ENCODE results near the gene RALGAPA2. TPM values are rescaled to one million over a fixed set of nuclear protein-coding genes. Genes with fewer than 3 reads are reported as not detected.

The RALGAPA2 gene
- total RNA-seq (2021), result 18.2 to 20.6 TPM (median 18.6 TPM) in 3 replicates
- Bru-seq, nascent RNA, result percentile 76 among the genes with signal in this experiment
- long read RNA-seq, experiment 1, full-length matches to known transcripts, result 12 of 58 reads
- long read RNA-seq, experiment 1, partial matches to known transcripts, result 16 of 58 reads
- long read RNA-seq, experiment 1, other reads (novel, unspliced or antisense), result 30 of 58 reads
- long read RNA-seq, experiment 2, partial matches to known transcripts, result 5 of 18 reads
- long read RNA-seq, experiment 2, other reads (novel, unspliced or antisense), result 13 of 18 reads
- long read RNA-seq, experiment 3, result 0 reads

DNA sequence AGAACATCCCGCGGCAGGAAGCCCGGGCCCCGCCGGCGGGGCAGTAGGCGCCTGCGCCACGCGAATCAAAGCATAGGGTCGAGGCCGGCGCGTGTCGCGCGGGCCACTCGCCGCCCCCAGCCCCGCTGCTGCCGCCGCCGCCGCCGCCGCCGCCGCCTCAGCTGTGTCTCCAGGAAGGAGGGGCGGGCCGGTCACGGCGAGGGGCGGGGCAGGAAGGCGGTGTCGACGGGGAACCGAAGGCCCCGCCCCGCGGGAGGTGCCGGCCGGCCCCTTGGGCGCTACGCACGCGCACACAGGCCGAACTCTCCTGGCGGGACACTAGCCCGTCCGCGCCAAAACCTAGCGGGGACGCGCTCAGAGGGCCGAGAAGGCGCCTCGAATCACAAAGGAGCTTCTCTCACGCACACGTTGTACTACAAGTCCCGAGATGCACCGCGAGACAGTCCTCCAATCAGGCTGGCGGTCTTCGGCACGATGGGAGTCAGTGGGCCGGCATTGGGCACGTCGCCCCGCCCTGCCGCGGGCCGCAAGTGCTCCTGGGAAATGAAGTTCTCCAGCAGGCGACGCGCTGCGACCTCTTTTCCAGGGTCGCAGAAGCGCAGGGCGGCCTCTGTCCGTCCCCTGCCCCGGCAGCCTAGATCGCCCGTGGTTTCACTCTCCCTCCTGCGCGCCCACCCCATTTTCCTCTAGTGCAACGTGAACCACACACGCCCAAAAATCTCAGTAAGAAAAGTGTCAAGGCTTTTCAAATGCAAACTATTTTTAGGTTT, at the start of gene RALGAPA2:
RALGAPA2 (minus strand) TSS at position 171 of the 770 bp plus-strand sequence; CDS start at position 7, 164 bp downstream.
- POLR2A ChIA-PET, result interaction anchor here (0.6 to 1.4 kb wide), 3 partner anchors 31 to 172 kb away, joined by 3 to 5 read pairs (median 3); no protein-coding TSS in a partner anchor
- CTCF ChIA-PET, result interaction anchor here (1.0 to 1.6 kb wide), 5 partner anchors 15 to 336 kb away, joined by 3 to 8 read pairs (median 3); no protein-coding TSS in a partner anchor
- H3K4me3 Mint-ChIP-seq, result peak within 1 kb of the TSS; percentile 86
- TF ChIP-seq NFYB (CRISPR knock-in tag; conservative IDR thresholded peaks at IDR 0.05; ENCODE audit: low read depth), result peak; percentile 77
- TF ChIP-seq ZNF416 (CRISPR knock-in tag; IDR thresholded peaks at IDR 0.05), result no peak
- TF ChIP-seq, protein P1, sequence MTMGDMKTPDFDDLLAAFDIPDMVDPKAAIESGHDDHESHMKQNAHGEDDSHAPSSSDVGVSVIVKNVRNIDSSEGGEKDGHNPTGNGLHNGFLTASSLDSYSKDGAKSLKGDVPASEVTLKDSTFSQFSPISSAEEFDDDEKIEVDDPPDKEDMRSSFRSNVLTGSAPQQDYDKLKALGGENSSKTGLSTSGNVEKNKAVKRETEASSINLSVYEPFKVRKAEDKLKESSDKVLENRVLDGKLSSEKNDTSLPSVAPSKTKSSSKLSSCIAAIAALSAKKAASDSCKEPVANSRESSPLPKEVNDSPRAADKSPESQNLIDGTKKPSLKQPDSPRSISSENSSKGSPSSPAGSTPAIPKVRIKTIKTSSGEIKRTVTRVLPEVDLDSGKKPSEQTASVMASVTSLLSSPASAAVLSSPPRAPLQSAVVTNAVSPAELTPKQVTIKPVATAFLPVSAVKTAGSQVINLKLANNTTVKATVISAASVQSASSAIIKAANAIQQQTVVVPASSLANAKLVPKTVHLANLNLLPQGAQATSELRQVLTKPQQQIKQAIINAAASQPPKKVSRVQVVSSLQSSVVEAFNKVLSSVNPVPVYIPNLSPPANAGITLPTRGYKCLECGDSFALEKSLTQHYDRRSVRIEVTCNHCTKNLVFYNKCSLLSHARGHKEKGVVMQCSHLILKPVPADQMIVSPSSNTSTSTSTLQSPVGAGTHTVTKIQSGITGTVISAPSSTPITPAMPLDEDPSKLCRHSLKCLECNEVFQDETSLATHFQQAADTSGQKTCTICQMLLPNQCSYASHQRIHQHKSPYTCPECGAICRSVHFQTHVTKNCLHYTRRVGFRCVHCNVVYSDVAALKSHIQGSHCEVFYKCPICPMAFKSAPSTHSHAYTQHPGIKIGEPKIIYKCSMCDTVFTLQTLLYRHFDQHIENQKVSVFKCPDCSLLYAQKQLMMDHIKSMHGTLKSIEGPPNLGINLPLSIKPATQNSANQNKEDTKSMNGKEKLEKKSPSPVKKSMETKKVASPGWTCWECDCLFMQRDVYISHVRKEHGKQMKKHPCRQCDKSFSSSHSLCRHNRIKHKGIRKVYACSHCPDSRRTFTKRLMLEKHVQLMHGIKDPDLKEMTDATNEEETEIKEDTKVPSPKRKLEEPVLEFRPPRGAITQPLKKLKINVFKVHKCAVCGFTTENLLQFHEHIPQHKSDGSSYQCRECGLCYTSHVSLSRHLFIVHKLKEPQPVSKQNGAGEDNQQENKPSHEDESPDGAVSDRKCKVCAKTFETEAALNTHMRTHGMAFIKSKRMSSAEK (CRISPR knock-in tag; IDR thresholded peaks at IDR 0.05; ENCODE audit: borderline replicate concordance), result no peak
- no peak for TF ChIP-seq ZNF317 (CRISPR knock-in tag; IDR thresholded peaks at IDR 0.05; ENCODE audit: borderline replicate concordance, low read depth)
- peak; percentile 74; the same call in 1 of the 2 replicates for TF ChIP-seq GABPB1 (CRISPR knock-in tag; IDR thresholded peaks at IDR 0.05)
- no peak for TF ChIP-seq OVOL2 (CRISPR knock-in tag; IDR thresholded peaks at IDR 0.05; ENCODE audit: borderline replicate concordance)
- TF ChIP-seq PRRX2 (CRISPR knock-in tag; IDR thresholded peaks at IDR 0.05), result no peak
- 0 out of 2 replicates have a peak, but pooled peaks have one; percentile 76 for TF ChIP-seq E2F5 (CRISPR knock-in tag; IDR thresholded peaks at IDR 0.05)
- TF ChIP-seq, protein P2, sequence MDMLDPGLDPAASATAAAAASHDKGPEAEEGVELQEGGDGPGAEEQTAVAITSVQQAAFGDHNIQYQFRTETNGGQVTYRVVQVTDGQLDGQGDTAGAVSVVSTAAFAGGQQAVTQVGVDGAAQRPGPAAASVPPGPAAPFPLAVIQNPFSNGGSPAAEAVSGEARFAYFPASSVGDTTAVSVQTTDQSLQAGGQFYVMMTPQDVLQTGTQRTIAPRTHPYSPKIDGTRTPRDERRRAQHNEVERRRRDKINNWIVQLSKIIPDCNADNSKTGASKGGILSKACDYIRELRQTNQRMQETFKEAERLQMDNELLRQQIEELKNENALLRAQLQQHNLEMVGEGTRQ (CRISPR knock-in tag; IDR thresholded peaks at IDR 0.05), result peak; percentile 85
- TF ChIP-seq, protein P3, sequence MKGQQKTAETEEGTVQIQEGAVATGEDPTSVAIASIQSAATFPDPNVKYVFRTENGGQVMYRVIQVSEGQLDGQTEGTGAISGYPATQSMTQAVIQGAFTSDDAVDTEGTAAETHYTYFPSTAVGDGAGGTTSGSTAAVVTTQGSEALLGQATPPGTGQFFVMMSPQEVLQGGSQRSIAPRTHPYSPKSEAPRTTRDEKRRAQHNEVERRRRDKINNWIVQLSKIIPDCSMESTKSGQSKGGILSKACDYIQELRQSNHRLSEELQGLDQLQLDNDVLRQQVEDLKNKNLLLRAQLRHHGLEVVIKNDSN (CRISPR knock-in tag; IDR thresholded peaks at IDR 0.05), result peak; percentile 87
- TF ChIP-seq SP1 (CRISPR knock-in tag; conservative IDR thresholded peaks at IDR 0.05), result peak; percentile 97
- TF ChIP-seq EMX1 (CRISPR knock-in tag; IDR thresholded peaks at IDR 0.05), result no peak
- peak; percentile 52; the same call in 1 of the 2 replicates for TF ChIP-seq MAX (CRISPR knock-in tag; IDR thresholded peaks at IDR 0.05)
- H3K36me3 Mint-ChIP-seq, result no peaks in the 10 kb centered on the region
- ATAC-seq, result peak; percentile 95
- peaks cover 17% of the 10 kb centered on the region for H3K4me1 Mint-ChIP-seq
- H3K9me3 Mint-ChIP-seq, result peaks cover 6% of the 10 kb centered on the region; the same call in 1 of the 2 replicates
- peak within 1 kb of the TSS; percentile 94 for H3K27ac Mint-ChIP-seq
- peak; percentile 97 for DNase-seq (ENCODE audit: low spot score)
- no peaks in the 10 kb centered on the region for H3K27me3 Mint-ChIP-seq (ENCODE audit: low read depth)

DNA sequence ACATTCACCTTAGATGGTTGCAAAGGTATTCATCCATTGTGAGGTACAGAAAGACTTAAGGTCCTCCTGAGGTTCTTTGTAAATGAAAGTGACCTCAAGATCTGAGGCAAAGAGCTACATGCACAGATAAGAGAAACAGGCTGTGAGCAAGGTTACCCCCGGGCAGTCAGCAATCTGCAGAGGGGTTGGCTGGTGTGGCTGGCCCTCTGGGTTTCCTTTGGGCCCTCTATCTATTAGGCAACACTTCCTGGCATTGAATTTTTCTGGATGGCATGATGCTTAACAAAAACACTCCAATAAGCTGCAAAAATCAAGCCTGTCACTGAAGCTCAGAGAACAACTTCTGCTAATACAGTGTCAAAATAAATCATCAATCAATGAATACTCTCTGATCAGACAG, 48.9 kb upstream of the RALGAPA2 start:
- ATAC-seq, result no peak
- CTCF ChIA-PET, result no interaction called here
- peaks cover 17% of the 10 kb centered on the region for H3K36me3 Mint-ChIP-seq
- no peak for TF ChIP-seq JUN (CRISPR knock-in tag; IDR thresholded peaks at IDR 0.05)
- H3K9me3 Mint-ChIP-seq, result peaks cover 29% of the 10 kb centered on the region
- H3K27ac Mint-ChIP-seq, result no peak overlapping the region
- 0 out of 2 replicates have a peak, but pooled peaks cover 2% of the 10 kb centered on the region for H3K4me1 Mint-ChIP-seq
- H3K27me3 Mint-ChIP-seq (ENCODE audit: low read depth), result no peaks in the 10 kb centered on the region
- POLR2A ChIA-PET, result no interaction called here
- no peak for DNase-seq (ENCODE audit: low spot score)
- H3K4me3 Mint-ChIP-seq, result no peak overlapping the region
